ENCODE measurements around the gene USH2A.

DNA sequence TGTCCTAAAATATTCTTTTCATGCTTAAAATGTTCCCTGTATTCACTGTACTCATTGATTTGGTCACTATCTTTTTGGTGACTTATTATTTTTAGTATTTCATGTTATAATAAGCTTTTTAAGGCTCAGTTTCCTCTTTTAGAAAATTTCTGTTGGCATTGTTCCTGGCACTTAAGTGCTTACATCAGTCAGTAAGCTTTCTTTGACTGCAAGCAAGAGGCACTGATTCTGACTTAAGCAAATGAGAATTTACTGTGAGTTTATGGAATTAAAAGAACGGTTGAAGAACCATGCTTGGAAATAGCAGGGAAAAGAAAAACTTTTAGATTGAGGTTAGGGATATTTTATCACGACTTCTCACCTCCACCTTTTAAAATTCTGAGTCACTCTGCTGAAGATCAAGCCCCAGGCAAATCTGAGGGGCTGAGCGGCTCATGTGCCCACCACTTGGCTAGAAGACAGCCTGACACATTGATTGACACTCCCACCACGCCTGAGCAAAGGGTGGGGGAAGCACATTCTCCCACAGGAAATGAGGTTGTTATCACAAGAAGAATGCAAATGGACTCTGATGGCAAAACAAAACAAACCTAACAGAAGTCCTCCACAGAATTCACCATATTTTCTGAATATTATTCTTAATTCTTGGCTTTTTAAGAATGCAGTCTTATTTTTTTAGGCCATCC lies 753.3 kb downstream of the USH2A start:
- TF ChIP-seq EZH2 (IDR thresholded peaks at IDR 0.05): no peak
- no peak for TF ChIP-seq EZH2phosphoT487 (IDR thresholded peaks at IDR 0.05; ENCODE audit: borderline replicate concordance)
- TF ChIP-seq TCF7L2 (IDR thresholded peaks at IDR 0.05; ENCODE audit: borderline replicate concordance, extremely low read depth, insufficient read depth, insufficient read length): no peak
- TF ChIP-seq, protein P1, sequence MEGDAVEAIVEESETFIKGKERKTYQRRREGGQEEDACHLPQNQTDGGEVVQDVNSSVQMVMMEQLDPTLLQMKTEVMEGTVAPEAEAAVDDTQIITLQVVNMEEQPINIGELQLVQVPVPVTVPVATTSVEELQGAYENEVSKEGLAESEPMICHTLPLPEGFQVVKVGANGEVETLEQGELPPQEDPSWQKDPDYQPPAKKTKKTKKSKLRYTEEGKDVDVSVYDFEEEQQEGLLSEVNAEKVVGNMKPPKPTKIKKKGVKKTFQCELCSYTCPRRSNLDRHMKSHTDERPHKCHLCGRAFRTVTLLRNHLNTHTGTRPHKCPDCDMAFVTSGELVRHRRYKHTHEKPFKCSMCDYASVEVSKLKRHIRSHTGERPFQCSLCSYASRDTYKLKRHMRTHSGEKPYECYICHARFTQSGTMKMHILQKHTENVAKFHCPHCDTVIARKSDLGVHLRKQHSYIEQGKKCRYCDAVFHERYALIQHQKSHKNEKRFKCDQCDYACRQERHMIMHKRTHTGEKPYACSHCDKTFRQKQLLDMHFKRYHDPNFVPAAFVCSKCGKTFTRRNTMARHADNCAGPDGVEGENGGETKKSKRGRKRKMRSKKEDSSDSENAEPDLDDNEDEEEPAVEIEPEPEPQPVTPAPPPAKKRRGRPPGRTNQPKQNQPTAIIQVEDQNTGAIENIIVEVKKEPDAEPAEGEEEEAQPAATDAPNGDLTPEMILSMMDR (IDR thresholded peaks at IDR 0.05 in 2 of 3, conservative IDR thresholded peaks at IDR 0.05 in 1 of 3; ENCODE audit: borderline replicate concordance in 1 of 3, insufficient read depth in 1 of 3, low read depth in 2 of 3, low read length in 2 of 3): no peak
- no peak for TF ChIP-seq FOSL1 (IDR thresholded peaks at IDR 0.05; ENCODE audit: low read depth)
- TF ChIP-seq, protein P2, sequence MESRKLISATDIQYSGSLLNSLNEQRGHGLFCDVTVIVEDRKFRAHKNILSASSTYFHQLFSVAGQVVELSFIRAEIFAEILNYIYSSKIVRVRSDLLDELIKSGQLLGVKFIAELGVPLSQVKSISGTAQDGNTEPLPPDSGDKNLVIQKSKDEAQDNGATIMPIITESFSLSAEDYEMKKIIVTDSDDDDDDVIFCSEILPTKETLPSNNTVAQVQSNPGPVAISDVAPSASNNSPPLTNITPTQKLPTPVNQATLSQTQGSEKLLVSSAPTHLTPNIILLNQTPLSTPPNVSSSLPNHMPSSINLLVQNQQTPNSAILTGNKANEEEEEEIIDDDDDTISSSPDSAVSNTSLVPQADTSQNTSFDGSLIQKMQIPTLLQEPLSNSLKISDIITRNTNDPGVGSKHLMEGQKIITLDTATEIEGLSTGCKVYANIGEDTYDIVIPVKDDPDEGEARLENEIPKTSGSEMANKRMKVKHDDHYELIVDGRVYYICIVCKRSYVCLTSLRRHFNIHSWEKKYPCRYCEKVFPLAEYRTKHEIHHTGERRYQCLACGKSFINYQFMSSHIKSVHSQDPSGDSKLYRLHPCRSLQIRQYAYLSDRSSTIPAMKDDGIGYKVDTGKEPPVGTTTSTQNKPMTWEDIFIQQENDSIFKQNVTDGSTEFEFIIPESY (IDR thresholded peaks at IDR 0.05; ENCODE audit: extremely low read depth, insufficient replicate concordance, low read length): no peak
- TF ChIP-seq ELF1 (IDR thresholded peaks at IDR 0.05; ENCODE audit: borderline replicate concordance, low read depth): no peak
- TF ChIP-seq, protein P3, sequence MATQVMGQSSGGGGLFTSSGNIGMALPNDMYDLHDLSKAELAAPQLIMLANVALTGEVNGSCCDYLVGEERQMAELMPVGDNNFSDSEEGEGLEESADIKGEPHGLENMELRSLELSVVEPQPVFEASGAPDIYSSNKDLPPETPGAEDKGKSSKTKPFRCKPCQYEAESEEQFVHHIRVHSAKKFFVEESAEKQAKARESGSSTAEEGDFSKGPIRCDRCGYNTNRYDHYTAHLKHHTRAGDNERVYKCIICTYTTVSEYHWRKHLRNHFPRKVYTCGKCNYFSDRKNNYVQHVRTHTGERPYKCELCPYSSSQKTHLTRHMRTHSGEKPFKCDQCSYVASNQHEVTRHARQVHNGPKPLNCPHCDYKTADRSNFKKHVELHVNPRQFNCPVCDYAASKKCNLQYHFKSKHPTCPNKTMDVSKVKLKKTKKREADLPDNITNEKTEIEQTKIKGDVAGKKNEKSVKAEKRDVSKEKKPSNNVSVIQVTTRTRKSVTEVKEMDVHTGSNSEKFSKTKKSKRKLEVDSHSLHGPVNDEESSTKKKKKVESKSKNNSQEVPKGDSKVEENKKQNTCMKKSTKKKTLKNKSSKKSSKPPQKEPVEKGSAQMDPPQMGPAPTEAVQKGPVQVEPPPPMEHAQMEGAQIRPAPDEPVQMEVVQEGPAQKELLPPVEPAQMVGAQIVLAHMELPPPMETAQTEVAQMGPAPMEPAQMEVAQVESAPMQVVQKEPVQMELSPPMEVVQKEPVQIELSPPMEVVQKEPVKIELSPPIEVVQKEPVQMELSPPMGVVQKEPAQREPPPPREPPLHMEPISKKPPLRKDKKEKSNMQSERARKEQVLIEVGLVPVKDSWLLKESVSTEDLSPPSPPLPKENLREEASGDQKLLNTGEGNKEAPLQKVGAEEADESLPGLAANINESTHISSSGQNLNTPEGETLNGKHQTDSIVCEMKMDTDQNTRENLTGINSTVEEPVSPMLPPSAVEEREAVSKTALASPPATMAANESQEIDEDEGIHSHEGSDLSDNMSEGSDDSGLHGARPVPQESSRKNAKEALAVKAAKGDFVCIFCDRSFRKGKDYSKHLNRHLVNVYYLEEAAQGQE (IDR thresholded peaks at IDR 0.05; ENCODE audit: low read depth): no peak
- no peak for TF ChIP-seq POLR2AphosphoS5 (IDR thresholded peaks at IDR 0.05; ENCODE audit: low read depth, low read length)
- TF ChIP-seq SP1 (IDR thresholded peaks at IDR 0.05; ENCODE audit: low read depth): no peak
- TF ChIP-seq CEBPB (IDR thresholded peaks at IDR 0.05; ENCODE audit: low read depth): no peak
- no peak for TF ChIP-seq POLR2A (IDR thresholded peaks at IDR 0.05; ENCODE audit: borderline replicate concordance, extremely low read depth, insufficient read depth, insufficient read length)

All from HCT116 (cell line).